Measurements from ENCODE around the gene TOX2.

DNA sequence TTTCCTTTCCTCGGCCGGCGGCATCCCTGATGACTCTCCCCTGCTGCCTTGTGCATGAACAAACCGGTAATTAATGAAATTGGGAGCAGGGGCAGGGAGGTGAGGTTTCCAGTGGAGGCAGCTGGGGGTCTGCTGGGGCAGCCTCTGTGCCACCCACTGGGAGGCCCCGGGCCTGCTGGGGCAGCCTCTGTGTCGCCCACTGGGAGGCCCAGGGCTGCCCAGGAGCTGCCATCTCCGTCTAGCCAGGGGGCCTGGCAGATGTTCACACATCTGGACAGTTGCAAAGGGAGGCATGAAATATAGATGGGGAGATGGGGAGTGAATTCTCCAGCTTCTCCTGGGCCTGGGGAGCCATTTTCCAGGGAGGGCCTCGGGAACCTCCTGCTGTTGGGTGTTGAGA, 33.8 kb downstream of the TOX2 start:
- TF ChIP-seq ZFX (IDR thresholded peaks at IDR 0.05; ENCODE audit: borderline replicate concordance): no peak
- TF ChIP-seq, protein P1, sequence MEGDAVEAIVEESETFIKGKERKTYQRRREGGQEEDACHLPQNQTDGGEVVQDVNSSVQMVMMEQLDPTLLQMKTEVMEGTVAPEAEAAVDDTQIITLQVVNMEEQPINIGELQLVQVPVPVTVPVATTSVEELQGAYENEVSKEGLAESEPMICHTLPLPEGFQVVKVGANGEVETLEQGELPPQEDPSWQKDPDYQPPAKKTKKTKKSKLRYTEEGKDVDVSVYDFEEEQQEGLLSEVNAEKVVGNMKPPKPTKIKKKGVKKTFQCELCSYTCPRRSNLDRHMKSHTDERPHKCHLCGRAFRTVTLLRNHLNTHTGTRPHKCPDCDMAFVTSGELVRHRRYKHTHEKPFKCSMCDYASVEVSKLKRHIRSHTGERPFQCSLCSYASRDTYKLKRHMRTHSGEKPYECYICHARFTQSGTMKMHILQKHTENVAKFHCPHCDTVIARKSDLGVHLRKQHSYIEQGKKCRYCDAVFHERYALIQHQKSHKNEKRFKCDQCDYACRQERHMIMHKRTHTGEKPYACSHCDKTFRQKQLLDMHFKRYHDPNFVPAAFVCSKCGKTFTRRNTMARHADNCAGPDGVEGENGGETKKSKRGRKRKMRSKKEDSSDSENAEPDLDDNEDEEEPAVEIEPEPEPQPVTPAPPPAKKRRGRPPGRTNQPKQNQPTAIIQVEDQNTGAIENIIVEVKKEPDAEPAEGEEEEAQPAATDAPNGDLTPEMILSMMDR (IDR thresholded peaks at IDR 0.05): no peak

All from 22Rv1 (cell line).